ENCODE measurements around the gene COPS6.
A peak's percentile ranks its signal among the peaks of the same experiment; 100 is the strongest.

Gene COPS6

GRCh38 chr7:100102950-100103840, 14.4 kb downstream of the COPS6 start:
- DNase-seq = no peak

- no peak for DNase-seq
Observed at GRCh38 chr7:100105534-100105933, 16.8 kb downstream of the COPS6 start.

DNA sequence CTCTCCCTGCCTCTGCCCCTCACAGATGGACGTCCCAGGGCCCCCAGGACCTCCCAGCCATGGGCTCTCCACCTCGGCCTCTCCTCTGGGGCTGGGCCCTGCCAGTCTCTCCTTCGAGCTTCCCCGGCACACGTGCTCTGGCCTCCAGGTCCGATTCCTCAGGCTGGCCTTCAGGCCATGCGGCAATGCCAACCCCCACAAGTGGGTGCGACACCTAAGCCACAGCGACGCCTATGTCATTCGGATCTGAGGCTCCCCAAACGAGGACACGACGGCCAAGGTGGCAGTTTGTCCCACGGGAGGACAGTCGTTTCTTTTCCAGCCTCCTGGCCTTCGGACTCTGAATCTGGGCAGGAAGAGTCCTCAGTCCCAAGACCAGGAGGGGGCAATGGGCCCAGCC, 17.9 kb downstream of the COPS6 start:
- no peak for DNase-seq

- no peak for DNase-seq
Observed at GRCh38 chr7:100107125-100107737, 18.5 kb downstream of the COPS6 start.

GRCh38 chr7:100107890-100108289, 19.1 kb downstream of the COPS6 start:
- DNase-seq = no peak

DNA sequence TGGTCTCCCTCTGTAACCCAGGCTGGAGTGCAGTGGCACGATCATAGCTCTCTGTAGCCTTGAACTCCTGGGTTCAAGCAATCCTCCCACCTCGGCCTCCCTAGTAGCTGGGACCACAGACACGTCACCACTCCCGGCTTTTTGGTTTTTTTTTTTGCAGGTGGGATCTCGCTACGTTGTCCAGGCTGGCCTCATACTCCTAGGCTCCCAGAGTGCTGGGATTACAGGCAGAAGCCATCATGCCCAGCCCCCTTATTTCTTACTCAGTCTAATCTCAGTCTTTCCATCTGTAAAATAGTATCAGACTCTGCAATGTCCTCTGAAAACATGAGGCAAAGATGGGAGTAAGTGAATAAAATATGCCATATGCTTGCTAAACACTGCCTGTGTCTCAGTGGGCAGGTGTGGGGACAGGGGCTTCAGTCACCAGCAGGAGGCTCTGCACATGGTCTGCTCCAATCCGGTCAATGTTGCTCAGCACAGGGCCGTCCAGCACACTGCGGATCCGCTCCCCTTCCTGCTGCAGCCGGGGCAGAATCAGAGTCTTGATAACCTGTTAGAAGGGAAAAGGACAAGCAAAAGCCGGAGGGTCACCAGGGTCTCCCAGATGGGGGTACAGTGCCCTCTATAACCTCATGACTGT, 20.9 kb downstream of the COPS6 start:
- no peak for DNase-seq

DNA sequence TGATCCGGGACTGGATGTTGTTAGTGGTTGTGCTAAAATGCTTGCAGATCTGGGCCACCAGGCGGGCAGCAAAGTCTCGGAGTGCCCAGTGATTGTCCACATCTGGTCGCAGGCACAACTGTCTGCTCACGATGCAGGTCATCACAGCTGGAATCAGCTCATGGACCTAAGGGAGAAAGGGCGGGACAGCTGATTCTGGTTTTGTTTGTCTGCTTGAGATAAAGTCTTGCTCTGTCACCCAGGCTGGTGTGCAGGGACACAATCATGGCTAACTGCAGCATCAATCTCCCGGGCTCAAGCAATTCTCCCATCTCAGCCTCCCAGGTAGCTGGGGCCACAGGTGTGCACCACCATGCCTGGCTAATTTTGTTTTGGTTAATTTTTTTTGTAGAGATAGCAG, 22.4 kb downstream of the COPS6 start:
- no peak for DNase-seq

- no peak for DNase-seq
Observed at GRCh38 chr7:100111914-100112313, 23.1 kb downstream of the COPS6 start.

GRCh38 chr7:100115026-100115425, 26.3 kb downstream of the COPS6 start:
- no peak for DNase-seq

GRCh38 chr7:100118388-100119071, 29.8 kb downstream of the COPS6 start:
- no peak for DNase-seq

DNA sequence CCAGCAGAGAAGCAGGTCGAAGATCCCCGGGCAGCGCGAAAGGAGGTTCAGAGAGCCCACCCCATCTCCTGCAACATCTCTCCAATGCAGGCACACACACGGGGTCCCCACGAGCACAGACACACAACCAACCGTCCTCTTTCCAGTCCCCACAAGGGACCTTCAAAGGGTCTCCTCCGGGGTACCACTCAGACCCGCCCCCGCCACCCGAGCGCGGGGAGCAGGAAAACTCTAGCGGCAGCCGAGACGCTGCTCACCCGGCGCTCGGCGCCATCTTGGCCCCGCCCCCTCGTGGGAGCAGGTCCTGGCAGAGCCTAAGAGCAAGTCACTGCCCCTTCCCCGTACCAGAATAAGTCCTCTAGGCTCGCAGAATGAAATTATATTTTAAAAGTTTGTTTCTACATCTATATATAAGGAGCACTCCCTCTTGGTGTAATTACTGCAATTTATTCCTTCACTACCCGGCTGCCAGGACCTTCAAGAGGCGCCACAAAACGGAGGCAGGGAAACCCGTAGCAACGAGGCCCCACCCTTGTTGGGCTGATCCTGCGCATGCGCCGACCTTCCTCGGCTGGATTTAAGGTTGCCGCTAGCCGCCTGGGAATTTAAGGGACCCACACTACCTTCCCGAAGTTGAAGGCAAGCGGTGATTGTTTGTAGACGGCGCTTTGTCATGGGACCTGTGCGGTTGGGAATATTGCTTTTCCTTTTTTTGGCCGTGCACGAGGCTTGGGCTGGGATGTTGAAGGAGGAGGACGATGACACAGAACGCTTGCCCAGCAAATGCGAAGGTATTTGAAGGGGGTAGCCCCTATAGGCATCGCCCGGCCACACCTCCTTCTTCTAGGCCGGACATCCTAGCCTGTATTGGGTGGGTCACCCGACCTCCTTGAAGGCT, 30.6 kb downstream of the COPS6 start, which contains the start of the genes CNPY4 and TAF6:
Gene CNPY4, plus strand, starts transcription at position 563 of the 898 bp plus-strand sequence. Its CDS starts 111 bp downstream, at position 674.
Gene TAF6, minus strand, starts transcription at position 287 of the 898 bp plus-strand sequence. CDS start 5,149 bp downstream, outside the sequence.
- peak; percentile 95 for DNase-seq

- peak; percentile 76 for DNase-seq
Observed at GRCh38 chr7:100119970-100120732, 31.4 kb downstream of the COPS6 start.

GRCh38 chr7:100120733-100121036, 31.9 kb downstream of the COPS6 start:
- DNase-seq = no peak

DNA sequence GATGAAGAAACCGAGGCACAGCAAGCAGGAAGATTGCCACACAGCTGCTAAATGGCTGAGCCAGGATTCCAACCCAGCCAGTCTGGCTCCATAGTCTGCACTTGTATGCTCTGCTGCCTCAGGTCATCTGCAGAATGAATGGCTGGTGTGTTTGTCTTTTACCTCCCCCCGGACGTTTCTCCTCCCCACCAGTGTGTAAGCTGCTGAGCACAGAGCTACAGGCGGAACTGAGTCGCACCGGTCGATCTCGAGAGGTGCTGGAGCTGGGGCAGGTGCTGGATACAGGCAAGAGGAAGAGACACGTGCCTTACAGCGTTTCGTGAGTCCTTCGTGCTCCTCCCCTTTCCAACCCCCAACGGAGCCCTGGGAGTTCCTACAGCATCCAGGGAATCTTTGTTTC, 33.3 kb downstream of the COPS6 start:
- DNase-seq = no peak

GRCh38 chr7:100122568-100122967, 33.8 kb downstream of the COPS6 start:
- no peak for DNase-seq

DNA sequence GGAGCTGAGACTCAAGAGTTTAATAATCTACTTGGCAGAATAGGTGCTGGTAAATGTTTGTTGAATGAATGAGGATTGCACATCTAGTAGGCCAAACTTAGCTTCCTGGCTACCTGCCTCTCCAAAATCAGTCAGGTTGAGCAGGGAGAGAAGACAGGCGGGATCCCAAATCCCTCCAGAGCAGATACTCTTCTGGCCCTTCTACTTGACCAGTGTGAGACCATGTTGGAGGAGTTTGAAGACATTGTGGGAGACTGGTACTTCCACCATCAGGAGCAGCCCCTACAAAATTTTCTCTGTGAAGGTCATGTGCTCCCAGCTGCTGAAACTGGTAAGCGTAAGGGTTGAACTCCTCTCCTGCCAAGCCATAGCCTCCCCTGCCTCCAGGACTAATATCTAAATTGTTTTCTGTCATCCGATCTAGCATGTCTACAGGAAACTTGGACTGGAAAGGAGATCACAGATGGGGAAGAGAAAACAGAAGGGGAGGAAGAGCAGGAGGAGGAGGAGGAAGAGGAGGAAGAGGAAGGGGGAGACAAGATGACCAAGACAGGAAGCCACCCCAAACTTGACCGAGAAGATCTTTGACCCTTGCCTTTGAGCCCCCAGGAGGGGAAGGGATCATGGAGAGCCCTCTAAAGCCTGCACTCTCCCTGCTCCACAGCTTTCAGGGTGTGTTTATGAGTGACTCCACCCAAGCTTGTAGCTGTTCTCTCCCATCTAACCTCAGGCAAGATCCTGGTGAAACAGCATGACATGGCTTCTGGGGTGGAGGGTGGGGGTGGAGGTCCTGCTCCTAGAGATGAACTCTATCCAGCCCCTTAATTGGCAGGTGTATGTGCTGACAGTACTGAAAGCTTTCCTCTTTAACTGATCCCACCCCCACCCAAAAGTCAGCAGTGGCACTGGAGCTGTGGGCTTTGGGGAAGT, 35.8 kb downstream of the COPS6 start:
- no peak for DNase-seq

GRCh38 chr7:100126239-100126930, 37.6 kb downstream of the COPS6 start:
- DNase-seq = no peak

GRCh38 chr7:100126931-100127865, 38.4 kb downstream of the COPS6 start, which contains the start of gene MBLAC1:
TSS of gene MBLAC1 (plus strand) at chr7:100126967. CDS start at chr7:100127396, 429 bp downstream.
- DNase-seq = peak; percentile 91
